ENCODE results near the gene SLCO2B1.

DNA sequence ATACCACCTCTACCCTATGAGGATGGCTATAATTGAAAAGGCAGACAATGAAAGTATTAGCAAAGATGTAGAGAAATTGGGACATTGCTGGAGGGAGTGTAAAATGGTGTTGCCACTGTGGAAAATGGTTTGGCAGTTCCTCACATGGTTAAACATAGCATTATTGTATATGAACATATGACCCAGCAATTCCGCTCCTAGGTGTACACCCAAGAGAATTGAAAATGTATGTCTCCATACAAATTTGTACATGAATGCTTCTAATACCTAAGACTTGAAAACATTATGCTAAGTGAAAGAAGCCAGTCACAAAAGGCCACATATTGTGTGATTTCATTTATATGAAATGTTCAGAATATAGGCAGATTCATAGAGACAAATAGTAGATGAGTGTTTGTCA lies 10.0 kb downstream of the SLCO2B1 start:
- TF ChIP-seq POLR2A (IDR thresholded peaks at IDR 0.05) = no peak
- TF ChIP-seq, protein P1, sequence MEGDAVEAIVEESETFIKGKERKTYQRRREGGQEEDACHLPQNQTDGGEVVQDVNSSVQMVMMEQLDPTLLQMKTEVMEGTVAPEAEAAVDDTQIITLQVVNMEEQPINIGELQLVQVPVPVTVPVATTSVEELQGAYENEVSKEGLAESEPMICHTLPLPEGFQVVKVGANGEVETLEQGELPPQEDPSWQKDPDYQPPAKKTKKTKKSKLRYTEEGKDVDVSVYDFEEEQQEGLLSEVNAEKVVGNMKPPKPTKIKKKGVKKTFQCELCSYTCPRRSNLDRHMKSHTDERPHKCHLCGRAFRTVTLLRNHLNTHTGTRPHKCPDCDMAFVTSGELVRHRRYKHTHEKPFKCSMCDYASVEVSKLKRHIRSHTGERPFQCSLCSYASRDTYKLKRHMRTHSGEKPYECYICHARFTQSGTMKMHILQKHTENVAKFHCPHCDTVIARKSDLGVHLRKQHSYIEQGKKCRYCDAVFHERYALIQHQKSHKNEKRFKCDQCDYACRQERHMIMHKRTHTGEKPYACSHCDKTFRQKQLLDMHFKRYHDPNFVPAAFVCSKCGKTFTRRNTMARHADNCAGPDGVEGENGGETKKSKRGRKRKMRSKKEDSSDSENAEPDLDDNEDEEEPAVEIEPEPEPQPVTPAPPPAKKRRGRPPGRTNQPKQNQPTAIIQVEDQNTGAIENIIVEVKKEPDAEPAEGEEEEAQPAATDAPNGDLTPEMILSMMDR (IDR thresholded peaks at IDR 0.05 in 4 of 5, conservative IDR thresholded peaks at IDR 0.05 in 1 of 5) = no peak

Data from gastrocnemius medialis (tissue), 4 donors.